Peyer's patch (tissue), 4 donors: ENCODE results near the gene CDC7. TPM values are rescaled to one million over a fixed set of nuclear protein-coding genes. Genes with fewer than 3 reads are reported as not detected.
"Not testable (repeated sequence)": the region's sequence is repeated elsewhere in the genome, so short reads cannot be mapped to it uniquely, and the experiment has no call there.

Experiments used
- DNase-seq, 3 donors: peaks; one replicate each; pipeline ENCODE4 v3.0.0-alpha.2; 2017 to 2019
- H3K27ac ChIP-seq, 4 donors: fragments of 200-600 bp; sonication (generic); one replicate each; pipeline ENCODE4 v1.5.1; 2016 to 2019
- H3K27me3 ChIP-seq, 2 donors: fragments of 200-600 bp; sonication (generic); one replicate each; pipeline ENCODE4 v1.5.1; 2019
- H3K36me3 ChIP-seq, 3 donors: fragments of 200-600 bp; sonication (generic); one replicate each; pipeline ENCODE4 v1.5.1; 2016 to 2019
- H3K4me1 ChIP-seq, 4 donors: fragments of 200-600 bp; sonication (generic); one replicate each; pipeline ENCODE4 v1.5.1; 2016 to 2019
- H3K4me3 ChIP-seq, 4 donors: fragments of 200-600 bp; sonication (generic); 1 replicate in 3 of 4; 2 replicates in 1 of 4; pipeline ENCODE4 v1.5.1; 2016 to 2019; ENCODE audit warnings: mild to moderate bottlenecking in 1 of 4
- H3K9me3 ChIP-seq, 4 donors: fragments of 200-600 bp; sonication (generic); one replicate each; pipeline ENCODE4 v1.5.1; 2016 to 2019; ENCODE audit warnings: mild to moderate bottlenecking in 1 of 4
- POLR2A ChIP-seq, 2 donors: fragments of 450-650 bp; IDR thresholded peaks; one replicate each; pipeline ENCODE4 v1.5.1; 2017; ENCODE audit warnings: antibody characterized with exemption in 2 of 2, mild to moderate bottlenecking in 2 of 2, moderate library complexity in 2 of 2
- total RNA-seq, 4 donors: library from RNA; depleted of rRNA; stranded (reverse); fragments of >200 nt; gene quantifications; one replicate each; pipeline ENCODE4 v1.1.0, GENCODE V29; 2016
- TF ChIP-seq, protein P1 (sequence below), 6 experiments: fragments of 450-650 bp in 4 of 6; fragments of 200-600 bp in 2 of 6; sonication (generic) in 1 of 6; IDR thresholded peaks; one replicate each; pipeline ENCODE4 v1.5.1; 2017 to 2019; ENCODE audit warnings: antibody characterized with exemption in 6 of 6, mild to moderate bottlenecking in 3 of 6, moderate library complexity in 1 of 6

CDC7 gene
- 10 to 100 TPM in 1 of 4 donors, 1 to 10 TPM in 3; 1.2 to 10.7 (median 2.9) TPM for total RNA-seq

GRCh38 chr1:91500756-91501522, at the start of gene CDC7:
TSS of gene CDC7 (plus strand) at chr1:91500851. CDS start at chr1:91501717, 866 bp downstream.
- H3K36me3 ChIP-seq = no peaks in the 10 kb centered on the region
- no peaks in the 10 kb centered on the region for H3K27me3 ChIP-seq
- no peaks in the 10 kb centered on the region for H3K9me3 ChIP-seq
- peak within 1 kb of the TSS; percentile 67 to 83 (median 76) for H3K4me3 ChIP-seq
- DNase-seq = peak; percentile 82 to 94 (median 83)
- peak within 1 kb of the TSS; percentile 64 to 86 (median 77) for H3K27ac ChIP-seq
- no peak for TF ChIP-seq POLR2A (IDR thresholded peaks at IDR 0.05)
- TF ChIP-seq, protein P1, sequence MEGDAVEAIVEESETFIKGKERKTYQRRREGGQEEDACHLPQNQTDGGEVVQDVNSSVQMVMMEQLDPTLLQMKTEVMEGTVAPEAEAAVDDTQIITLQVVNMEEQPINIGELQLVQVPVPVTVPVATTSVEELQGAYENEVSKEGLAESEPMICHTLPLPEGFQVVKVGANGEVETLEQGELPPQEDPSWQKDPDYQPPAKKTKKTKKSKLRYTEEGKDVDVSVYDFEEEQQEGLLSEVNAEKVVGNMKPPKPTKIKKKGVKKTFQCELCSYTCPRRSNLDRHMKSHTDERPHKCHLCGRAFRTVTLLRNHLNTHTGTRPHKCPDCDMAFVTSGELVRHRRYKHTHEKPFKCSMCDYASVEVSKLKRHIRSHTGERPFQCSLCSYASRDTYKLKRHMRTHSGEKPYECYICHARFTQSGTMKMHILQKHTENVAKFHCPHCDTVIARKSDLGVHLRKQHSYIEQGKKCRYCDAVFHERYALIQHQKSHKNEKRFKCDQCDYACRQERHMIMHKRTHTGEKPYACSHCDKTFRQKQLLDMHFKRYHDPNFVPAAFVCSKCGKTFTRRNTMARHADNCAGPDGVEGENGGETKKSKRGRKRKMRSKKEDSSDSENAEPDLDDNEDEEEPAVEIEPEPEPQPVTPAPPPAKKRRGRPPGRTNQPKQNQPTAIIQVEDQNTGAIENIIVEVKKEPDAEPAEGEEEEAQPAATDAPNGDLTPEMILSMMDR (IDR thresholded peaks at IDR 0.05) = peak in 2 of 6 experiments; percentile 25 to 26
- peaks cover 0 to 11% (median 0%) of the 10 kb centered on the region in 4 donors for H3K4me1 ChIP-seq

DNA sequence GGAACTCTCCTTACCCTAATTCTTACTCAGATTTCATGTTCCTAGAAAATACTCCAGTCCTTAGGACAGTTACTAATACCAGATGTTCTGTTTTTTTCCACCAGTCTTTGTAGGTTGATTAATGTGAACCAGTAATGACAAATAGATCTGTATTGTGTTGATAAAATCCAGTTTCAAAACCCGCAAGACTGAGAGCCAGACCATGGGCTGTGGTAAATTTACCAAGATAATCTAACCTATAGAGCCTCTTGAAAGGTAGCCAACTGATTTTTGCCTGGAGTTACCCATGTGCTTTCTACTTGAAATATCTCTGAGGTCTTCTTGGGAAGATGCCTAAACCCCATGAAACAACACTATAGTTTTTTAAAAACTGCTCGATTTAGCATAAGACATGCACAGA, 46.5 kb upstream of the CDC7 start:
- no peaks in the 10 kb centered on the region for H3K27me3 ChIP-seq
- H3K9me3 ChIP-seq = no peaks in the 10 kb centered on the region
- H3K4me1 ChIP-seq = no peaks in the 10 kb centered on the region
- DNase-seq = no peak
- no peak overlapping the region for H3K4me3 ChIP-seq
- H3K36me3 ChIP-seq = no peaks in the 10 kb centered on the region
- H3K27ac ChIP-seq = no peak overlapping the region
- TF ChIP-seq, protein P1 (IDR thresholded peaks at IDR 0.05) = no peak
- TF ChIP-seq POLR2A (IDR thresholded peaks at IDR 0.05) = no peak

GRCh38 chr1:91455334-91455733, 45.3 kb upstream of the CDC7 start:
- no peaks in the 10 kb centered on the region for H3K27me3 ChIP-seq
- no peak overlapping the region for H3K27ac ChIP-seq
- no peak for DNase-seq
- no peaks in the 10 kb centered on the region for H3K36me3 ChIP-seq
- TF ChIP-seq, protein P1 (IDR thresholded peaks at IDR 0.05) = no peak
- no peak for TF ChIP-seq POLR2A (IDR thresholded peaks at IDR 0.05)
- H3K4me1 ChIP-seq = no peaks in the 10 kb centered on the region
- H3K9me3 ChIP-seq = no peaks in the 10 kb centered on the region
- no peak overlapping the region for H3K4me3 ChIP-seq

- Histone ChIP-seq H3K36me3 (no peaks in the 10 kb centered on the region), H3K27ac (no peak overlapping the region), H3K4me3 (no peak overlapping the region), H3K4me1 (no peaks in the 10 kb centered on the region), H3K9me3 (no peaks in the 10 kb centered on the region), H3K27me3 (no peaks in the 10 kb centered on the region)
- no peak for DNase-seq
- no peak for TF ChIP-seq POLR2A (IDR thresholded peaks at IDR 0.05)
These were observed 44.8 kb upstream of the CDC7 start for GRCh38 chr1:91455896-91456295.

- H3K4me3 ChIP-seq, H3K27ac ChIP-seq, H3K27me3 ChIP-seq: not testable (repeated sequence)
These were observed 35.3 kb upstream of the CDC7 start for GRCh38 chr1:91465350-91465749.

GRCh38 chr1:91476533-91477217, 24.0 kb upstream of the CDC7 start:
- no peak for DNase-seq
- Histone ChIP-seq H3K27ac (no peak overlapping the region), H3K36me3 (no peaks in the 10 kb centered on the region), H3K4me3 (no peak overlapping the region), H3K4me1 (no peaks in the 10 kb centered on the region), H3K27me3 (no peaks in the 10 kb centered on the region), H3K9me3 (no peaks in the 10 kb centered on the region)
- TF ChIP-seq POLR2A (IDR thresholded peaks at IDR 0.05) = no peak
- TF ChIP-seq, protein P1 (IDR thresholded peaks at IDR 0.05) = no peak

More at GRCh38 chr1:91465350-91465749, 35.3 kb upstream of the CDC7 start:
- not testable (repeated sequence) for H3K9me3 ChIP-seq, DNase-seq, H3K36me3 ChIP-seq, H3K4me1 ChIP-seq
